ENCODE data around the gene BCR.
"Not testable (repeated sequence)": the region's sequence is repeated elsewhere in the genome, so short reads cannot be mapped to it uniquely, and the experiment has no call there.

DNA sequence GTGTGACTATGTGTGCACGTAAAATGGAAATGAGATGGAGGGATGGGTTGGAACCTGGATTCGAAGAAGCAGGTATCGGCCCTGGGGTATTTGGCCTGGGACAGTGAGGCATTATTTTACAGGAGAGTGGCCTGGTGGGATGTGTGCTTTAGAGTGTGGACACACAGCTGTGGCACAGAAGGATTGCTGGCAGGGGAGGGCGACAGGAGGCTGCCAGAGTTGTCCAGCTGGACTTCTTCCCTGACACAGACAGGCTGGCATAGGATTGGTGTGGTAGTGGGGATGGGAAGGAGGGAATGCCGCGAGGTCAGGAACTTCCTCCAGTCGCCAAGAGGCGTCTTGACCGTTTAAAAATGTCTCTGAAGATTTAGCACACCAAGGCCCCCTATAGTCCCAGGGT lies 157.4 kb downstream of the BCR start:
- not testable (repeated sequence) for TF ChIP-seq USF1 (CRISPR knock-in tag; IDR thresholded peaks at IDR 0.05); ELF4 (CRISPR knock-in tag; IDR thresholded peaks at IDR 0.05; ENCODE audit: low read depth); CTCF (IDR thresholded peaks at IDR 0.05); KAT7 (CRISPR knock-in tag; IDR thresholded peaks at IDR 0.05; ENCODE audit: borderline replicate concordance); SMAD4 (CRISPR knock-in tag; IDR thresholded peaks at IDR 0.05)

All from WTC11 (cell line).